Common myeloid progenitor, CD34-positive (primary cell): ENCODE data around the gene CCNQ.

Experiments
- CTCF ChIA-PET: fragments of 350-600 bp; sonication (Branson Sonifier 250); formaldehyde crosslinking; loops from one replicate; lab custom pipeline; 2021; ENCODE audit warnings: antibody characterized with exemption; lab: Charles Lee
- POLR2A ChIA-PET: fragments of 350-600 bp; sonication (Branson Sonifier 250); formaldehyde crosslinking; loops from one replicate; lab custom pipeline; 2021; ENCODE audit warnings: antibody characterized with exemption; lab: Charles Lee
- DNase-seq, 3 donors: peaks; one replicate each; pipeline versions ENCODE4 v3.0.0 to v3.0.0-alpha.2; 2013
- H3K27ac ChIP-seq, 2 experiments: 1 replicate in 1 of 2; 2 replicates in 1 of 2; pipeline ENCODE4 v1.7.0; 2013; ENCODE audit warnings: inconsistent platforms in 2 of 2, low read length in 2 of 2, mild to moderate bottlenecking in 2 of 2, low read depth in 1 of 2, moderate library complexity in 1 of 2; ENCODE audit not compliant: severe bottlenecking in 2 of 2, insufficient read depth in 1 of 2, poor library complexity in 1 of 2
- H3K27me3 ChIP-seq, 5 experiments: replicated peaks in 2 of 5; 1 replicate in 3 of 5; 2 replicates in 2 of 5; pipeline versions ENCODE4 v1.6.1 to v1.7.0; 2013; ENCODE audit warnings: low read length in 4 of 5, mild to moderate bottlenecking in 2 of 5, moderate library complexity in 2 of 5, inconsistent platforms in 1 of 5; ENCODE audit not compliant: insufficient read depth in 5 of 5, control insufficient read depth in 4 of 5
- H3K36me3 ChIP-seq, 4 experiments: 1 replicate in 2 of 4; 2 replicates in 2 of 4; pipeline versions ENCODE4 v1.6.1 to v1.7.0; 2013; ENCODE audit warnings: low read length in 3 of 4, control low read depth in 1 of 4, mild to moderate bottlenecking in 1 of 4; ENCODE audit not compliant: control insufficient read depth in 4 of 4, insufficient read depth in 4 of 4
- H3K4me1 ChIP-seq, 4 experiments: 1 replicate in 3 of 4; 2 replicates in 1 of 4; pipeline versions ENCODE4 v1.6.1 to v1.7.1; 2013; ENCODE audit warnings: low read length in 3 of 4, mild to moderate bottlenecking in 3 of 4, control low read depth in 1 of 4, inconsistent platforms in 1 of 4, moderate library complexity in 1 of 4; ENCODE audit not compliant: control insufficient read depth in 4 of 4, insufficient read depth in 4 of 4; ENCODE audit errors: control extremely low read depth in 1 of 4
- H3K4me3 ChIP-seq, 7 experiments: 1 replicate in 4 of 7; 2 replicates in 3 of 7; pipeline versions ENCODE4 v1.5.1 to v1.7.0; 2013; ENCODE audit warnings: mild to moderate bottlenecking in 7 of 7, low read length in 6 of 7, moderate library complexity in 6 of 7, inconsistent platforms in 2 of 7, low read depth in 2 of 7, control low read depth in 1 of 7; ENCODE audit not compliant: insufficient read depth in 4 of 7, control insufficient read depth in 1 of 7; ENCODE audit errors: extremely low read depth in 1 of 7
- H3K9me3 ChIP-seq, 5 experiments: 1 replicate in 4 of 5; 2 replicates in 1 of 5; pipeline versions ENCODE4 v1.6.1 to v1.7.1; 2013; ENCODE audit warnings: low read length in 4 of 5, mild to moderate bottlenecking in 2 of 5, inconsistent platforms in 1 of 5, low read depth in 1 of 5, moderate library complexity in 1 of 5; ENCODE audit not compliant: control insufficient read depth in 4 of 5, insufficient read depth in 2 of 5; ENCODE audit errors: control extremely low read depth in 1 of 5
- WGBS: methylation state at CpG from one replicate; pipeline ENCODE4 v1.1.5; 2013; ENCODE audit not compliant: insufficient coverage; 5-methylcytosine and 5-hydroxymethylcytosine counted together

Gene CCNQ

GRCh38 chrX:153603131-153603656 lies 4.3 kb upstream of the CCNQ start:
- POLR2A ChIA-PET = no interaction called here
- H3K27me3 ChIP-seq = peaks cover 0 to 16% (median 2%) of the 10 kb centered on the region in 5 experiments
- CTCF ChIA-PET = interaction anchor here (1.0 to 1.5 kb wide), 2 partner anchors 50 to 64 kb away, joined by 3 to 6 read pairs; no protein-coding TSS in a partner anchor
- no peaks in the 10 kb centered on the region for H3K36me3 ChIP-seq
- peaks cover 0 to 5% (median 0%) of the 10 kb centered on the region in 5 experiments for H3K9me3 ChIP-seq
- 93% methylated on average over 16 of the region's 17 CpGs for WGBS
- no peak overlapping the region for H3K27ac ChIP-seq
- no peak for DNase-seq
- no peak overlapping the region for H3K4me3 ChIP-seq
- H3K4me1 ChIP-seq = peaks cover 5 to 15% (median 7%) of the 10 kb centered on the region in 4 experiments

- H3K9me3 ChIP-seq = peaks cover 0 to 6% (median 0%) of the 10 kb centered on the region in 5 experiments
- no peaks in the 10 kb centered on the region for H3K36me3 ChIP-seq
- peaks cover 6 to 19% (median 10%) of the 10 kb centered on the region in 4 experiments for H3K4me1 ChIP-seq
- no peak overlapping the region for H3K27ac ChIP-seq
- DNase-seq = no peak
- H3K4me3 ChIP-seq = no peak overlapping the region
- ChIA-PET CTCF (interaction anchor here (1.0 to 1.5 kb wide), 4 partner anchors 28 to 65 kb away, joined by 3 to 6 read pairs (median 4); no protein-coding TSS in a partner anchor), POLR2A (no interaction called here)
- 100% methylated on average over 3 of the region's 3 CpGs for WGBS
- H3K27me3 ChIP-seq = peaks cover 0 to 20% (median 2%) of the 10 kb centered on the region in 5 experiments
Measured at GRCh38 chrX:153602601-153603000, 3.7 kb upstream of the CCNQ start.

GRCh38 chrX:153601511-153602110 lies 2.7 kb upstream of the CCNQ start:
- Histone ChIP-seq H3K27me3 (peaks cover 0 to 24% (median 2%) of the 10 kb centered on the region in 5 experiments), H3K4me1 (peaks cover 6 to 21% (median 10%) of the 10 kb centered on the region in 4 experiments), H3K4me3 (no peak overlapping the region), H3K9me3 (peaks cover 0 to 10% (median 0%) of the 10 kb centered on the region in 5 experiments), H3K36me3 (peaks cover 0 to 2% (median 0%) of the 10 kb centered on the region in 4 experiments), H3K27ac (no peak overlapping the region)
- no peak for DNase-seq
- 90% methylated on average over 4 of the region's 12 CpGs for WGBS
- CTCF ChIA-PET = interaction anchor here (1.1 to 2.9 kb wide), 4 partner anchors 8 to 43 kb away, joined by 3 to 14 read pairs (median 5); no protein-coding TSS in a partner anchor
- POLR2A ChIA-PET = no interaction called here

- H3K9me3 ChIP-seq = peaks cover 0 to 10% (median 0%) of the 10 kb centered on the region in 5 experiments
- ChIA-PET POLR2A (no interaction called here), CTCF (interaction anchor here (1.0 to 2.9 kb wide), 4 partner anchors 9 to 47 kb away, joined by 3 to 14 read pairs (median 4); no protein-coding TSS in a partner anchor)
- no peak for DNase-seq
- no peak overlapping the region for H3K4me3 ChIP-seq
- peaks cover 0 to 24% (median 0%) of the 10 kb centered on the region in 5 experiments for H3K27me3 ChIP-seq
- 91% methylated on average over 7 of the region's 7 CpGs for WGBS
- no peak overlapping the region for H3K27ac ChIP-seq
- H3K4me1 ChIP-seq = peaks cover 6 to 21% (median 10%) of the 10 kb centered on the region in 4 experiments
- H3K36me3 ChIP-seq = peaks cover 0 to 2% (median under 1%) of the 10 kb centered on the region in 4 experiments
Measured at GRCh38 chrX:153600921-153601320, 2.0 kb upstream of the CCNQ start.

GRCh38 chrX:153600032-153600373 lies 1.1 kb upstream of the CCNQ start:
- WGBS = 45% methylated on average over 2 of the region's 2 CpGs
- H3K27ac ChIP-seq = no peak overlapping the region
- peaks cover 6 to 21% (median 10%) of the 10 kb centered on the region in 4 experiments for H3K4me1 ChIP-seq
- peak overlapping the region in 6 of 7 experiments; percentile 68 to 89 (median 80) for H3K4me3 ChIP-seq
- H3K9me3 ChIP-seq = peaks cover 0 to 10% (median 0%) of the 10 kb centered on the region in 5 experiments
- H3K27me3 ChIP-seq = peaks cover 0 to 24% (median 0%) of the 10 kb centered on the region in 5 experiments
- CTCF ChIA-PET = interaction anchor here (0.7 to 2.9 kb wide), 6 partner anchors 9 to 48 kb away, joined by 3 to 14 read pairs (median 3); no protein-coding TSS in a partner anchor
- peaks cover 0 to 8% (median 3%) of the 10 kb centered on the region in 4 experiments for H3K36me3 ChIP-seq
- POLR2A ChIA-PET = no interaction called here
- DNase-seq = peak in 1 of 3 donors; percentile 4

- WGBS = 26% methylated on average over 58 of the region's 79 CpGs
- Histone ChIP-seq H3K36me3 (peaks cover 0 to 11% (median 3%) of the 10 kb centered on the region in 4 experiments), H3K9me3 (peaks cover 0 to 10% (median 0%) of the 10 kb centered on the region in 5 experiments), H3K27ac (peak overlapping the region in 1 of 2 experiments; percentile 58), H3K4me1 (peaks cover 6 to 21% (median 10%) of the 10 kb centered on the region in 4 experiments), H3K27me3 (peaks cover 0 to 25% (median 0%) of the 10 kb centered on the region in 5 experiments), H3K4me3 (peak overlapping the region; percentile 61 to 89 (median 75))
- ChIA-PET POLR2A (interaction anchor here (1.3 kb wide), 1 partner anchor 30 kb away, joined by 3 read pairs; no protein-coding TSS in a partner anchor), CTCF (interaction anchor here (0.7 to 2.9 kb wide), 5 partner anchors 10 to 47 kb away, joined by 3 to 14 read pairs (median 3); no protein-coding TSS in a partner anchor)
- DNase-seq = peak; percentile 81 to 90 (median 89)
Measured at GRCh38 chrX:153599192-153600031, 473 bp upstream of the CCNQ start.
